T-helper 1 cell treated with Interleukin-12 subunit alpha and Interleukin-12 subunit beta and Interleukin-4 antibody, amounts not matched to agents 30 μg/mL and 1 μg/mL, for 36 hours (primary cell): ENCODE results near the gene TMEM221.
A peak's percentile ranks its signal among the peaks of the same experiment; 100 is the strongest.

Source experiments
- H3K27ac Mint-ChIP-seq: one replicate; pipeline ENCODE4 v1.8.0; 2021; ENCODE audit warnings: mild to moderate bottlenecking, mixed read lengths
- H3K27me3 Mint-ChIP-seq: one replicate; pipeline ENCODE4 v1.8.0; 2021; ENCODE audit warnings: low read depth, mixed read lengths
- H3K36me3 Mint-ChIP-seq: one replicate; pipeline ENCODE4 v1.8.0; 2021; ENCODE audit warnings: low read depth, mixed read lengths
- H3K4me1 Mint-ChIP-seq: one replicate; pipeline ENCODE4 v1.8.0; 2021; ENCODE audit warnings: low read depth, mixed read lengths
- H3K4me3 Mint-ChIP-seq: one replicate; pipeline ENCODE4 v1.8.0; 2021; ENCODE audit warnings: mild to moderate bottlenecking, moderate library complexity, mixed read lengths
- H3K9me3 Mint-ChIP-seq: one replicate; pipeline ENCODE4 v1.8.0; 2021; ENCODE audit warnings: mixed read lengths

TMEM221 gene

DNA sequence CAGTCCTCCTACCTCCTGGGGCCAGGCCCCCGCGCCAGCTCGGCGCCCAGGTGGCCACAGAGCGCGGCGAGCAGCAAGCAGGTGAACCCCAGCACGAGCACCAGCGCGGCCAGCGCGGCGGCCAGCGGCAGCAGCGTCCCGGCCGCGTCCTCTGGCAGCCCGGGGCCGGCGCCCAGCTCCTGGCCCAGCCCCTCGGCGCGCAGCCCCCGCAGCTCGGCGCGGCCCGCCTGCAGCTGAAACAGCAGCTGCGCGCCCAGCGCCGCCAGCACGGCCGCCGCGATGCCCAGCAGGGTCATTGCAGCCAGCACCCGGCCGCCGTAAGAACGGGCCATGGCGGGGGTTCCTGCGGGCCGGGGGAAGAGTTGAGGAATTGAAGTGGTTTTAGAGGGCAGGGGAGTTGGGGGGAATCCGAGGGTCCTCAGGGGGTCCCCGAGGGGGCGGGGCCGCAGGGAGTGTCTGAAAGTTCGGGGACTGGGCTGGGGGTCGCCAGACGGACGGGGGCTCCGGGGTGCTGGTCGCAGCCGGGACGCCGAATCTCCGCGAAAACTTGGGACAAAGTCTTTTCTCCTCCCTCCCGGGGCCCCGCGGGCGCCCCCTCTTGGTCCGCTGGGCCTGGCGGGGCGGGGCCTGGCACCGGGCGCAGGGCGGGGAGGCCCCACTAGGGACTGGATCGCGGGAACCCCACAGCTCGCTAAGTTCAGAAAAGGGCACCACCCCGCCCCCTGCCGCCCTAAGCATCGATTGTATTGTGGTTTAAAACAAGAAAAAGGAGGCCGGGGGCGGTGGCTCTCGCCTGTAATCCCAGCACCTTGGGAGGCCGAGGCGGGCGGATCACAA, at the start of gene TMEM221:
TSS of gene TMEM221 (minus strand) at position 538 of the 837 bp plus-strand sequence. CDS start at position 332, 206 bp downstream.
- Mint-ChIP-seq H3K4me3 (peak within 1 kb of the TSS; percentile 22), H3K27me3 (peaks cover 19% of the 10 kb centered on the region), H3K9me3 (no peaks in the 10 kb centered on the region), H3K36me3 (no peaks in the 10 kb centered on the region), H3K27ac (no peak within 1 kb of the TSS), H3K4me1 (peaks cover 9% of the 10 kb centered on the region)

GRCh38 chr19:17497149-17497798, 48.8 kb upstream of the TMEM221 start:
- Mint-ChIP-seq H3K27ac (no peak overlapping the region), H3K4me1 (peaks cover 15% of the 10 kb centered on the region), H3K4me3 (no peak overlapping the region), H3K36me3 (peaks cover 2% of the 10 kb centered on the region), H3K9me3 (no peaks in the 10 kb centered on the region), H3K27me3 (no peaks in the 10 kb centered on the region)

- Mint-ChIP-seq H3K36me3 (peaks cover 2% of the 10 kb centered on the region), H3K27me3 (no peaks in the 10 kb centered on the region), H3K9me3 (no peaks in the 10 kb centered on the region), H3K4me1 (peaks cover 15% of the 10 kb centered on the region), H3K27ac (no peak overlapping the region), H3K4me3 (no peak overlapping the region)
Measured at GRCh38 chr19:17496337-17496997, 48.0 kb upstream of the TMEM221 start.

- Mint-ChIP-seq H3K4me1 (peaks cover 15% of the 10 kb centered on the region), H3K4me3 (no peak overlapping the region), H3K9me3 (no peaks in the 10 kb centered on the region), H3K27me3 (no peaks in the 10 kb centered on the region), H3K36me3 (peaks cover 2% of the 10 kb centered on the region), H3K27ac (no peak overlapping the region)
Measured at GRCh38 chr19:17495639-17496296, 47.3 kb upstream of the TMEM221 start.

DNA sequence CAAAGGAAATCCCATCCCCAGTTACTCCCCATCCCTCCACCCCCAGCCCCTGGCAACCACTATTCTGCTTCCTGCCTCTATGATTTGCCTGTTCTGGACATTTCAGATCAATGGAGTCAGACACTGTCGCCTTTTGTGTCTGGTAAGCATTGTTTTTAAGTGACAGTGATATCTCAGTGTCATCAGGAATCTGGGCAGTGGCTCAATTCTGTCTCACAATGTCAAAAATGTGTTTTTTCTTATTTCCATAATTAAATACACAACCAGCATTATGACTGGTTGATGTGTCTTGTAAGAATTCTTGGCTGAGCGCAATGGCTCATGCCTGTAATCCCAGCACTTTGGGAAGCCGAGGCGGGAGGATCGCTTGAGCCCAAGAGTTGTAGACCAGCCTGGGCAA, 42.8 kb upstream of the TMEM221 start:
- H3K27me3 Mint-ChIP-seq = no peaks in the 10 kb centered on the region
- no peaks in the 10 kb centered on the region for H3K9me3 Mint-ChIP-seq
- peaks cover 25% of the 10 kb centered on the region for H3K4me1 Mint-ChIP-seq
- no peaks in the 10 kb centered on the region for H3K36me3 Mint-ChIP-seq
- H3K4me3 Mint-ChIP-seq = no peak overlapping the region
- H3K27ac Mint-ChIP-seq = no peak overlapping the region

GRCh38 chr19:17490411-17490810, 41.9 kb upstream of the TMEM221 start:
- H3K27ac Mint-ChIP-seq = no peak overlapping the region
- peaks cover 19% of the 10 kb centered on the region for H3K4me1 Mint-ChIP-seq
- H3K4me3 Mint-ChIP-seq = no peak overlapping the region
- no peaks in the 10 kb centered on the region for H3K27me3 Mint-ChIP-seq
- H3K36me3 Mint-ChIP-seq = no peaks in the 10 kb centered on the region
- no peaks in the 10 kb centered on the region for H3K9me3 Mint-ChIP-seq

- H3K36me3 Mint-ChIP-seq = no peaks in the 10 kb centered on the region
- peak overlapping the region; percentile 2 for H3K27ac Mint-ChIP-seq
Measured at GRCh38 chr19:17489392-17490030, 41.0 kb upstream of the TMEM221 start.

GRCh38 chr19:17488593-17489391, 40.3 kb upstream of the TMEM221 start:
- no peaks in the 10 kb centered on the region for H3K36me3 Mint-ChIP-seq

More at GRCh38 chr19:17489392-17490030, 41.0 kb upstream of the TMEM221 start:
- H3K4me1 Mint-ChIP-seq = peaks cover 19% of the 10 kb centered on the region
- H3K27me3 Mint-ChIP-seq = no peaks in the 10 kb centered on the region
- H3K4me3 Mint-ChIP-seq = no peak overlapping the region
- no peaks in the 10 kb centered on the region for H3K9me3 Mint-ChIP-seq

GRCh38 chr19:17487284-17488121, 39.0 kb upstream of the TMEM221 start:
- no peaks in the 10 kb centered on the region for H3K27me3 Mint-ChIP-seq
- no peaks in the 10 kb centered on the region for H3K36me3 Mint-ChIP-seq
- no peak overlapping the region for H3K4me3 Mint-ChIP-seq
- H3K27ac Mint-ChIP-seq = no peak overlapping the region
- peaks cover 19% of the 10 kb centered on the region for H3K4me1 Mint-ChIP-seq
- no peaks in the 10 kb centered on the region for H3K9me3 Mint-ChIP-seq

More at GRCh38 chr19:17488593-17489391, 40.3 kb upstream of the TMEM221 start:
- no peaks in the 10 kb centered on the region for H3K9me3 Mint-ChIP-seq
- H3K27ac Mint-ChIP-seq = no peak overlapping the region
- no peaks in the 10 kb centered on the region for H3K27me3 Mint-ChIP-seq
- H3K4me1 Mint-ChIP-seq = peaks cover 19% of the 10 kb centered on the region
- H3K4me3 Mint-ChIP-seq = no peak overlapping the region

DNA sequence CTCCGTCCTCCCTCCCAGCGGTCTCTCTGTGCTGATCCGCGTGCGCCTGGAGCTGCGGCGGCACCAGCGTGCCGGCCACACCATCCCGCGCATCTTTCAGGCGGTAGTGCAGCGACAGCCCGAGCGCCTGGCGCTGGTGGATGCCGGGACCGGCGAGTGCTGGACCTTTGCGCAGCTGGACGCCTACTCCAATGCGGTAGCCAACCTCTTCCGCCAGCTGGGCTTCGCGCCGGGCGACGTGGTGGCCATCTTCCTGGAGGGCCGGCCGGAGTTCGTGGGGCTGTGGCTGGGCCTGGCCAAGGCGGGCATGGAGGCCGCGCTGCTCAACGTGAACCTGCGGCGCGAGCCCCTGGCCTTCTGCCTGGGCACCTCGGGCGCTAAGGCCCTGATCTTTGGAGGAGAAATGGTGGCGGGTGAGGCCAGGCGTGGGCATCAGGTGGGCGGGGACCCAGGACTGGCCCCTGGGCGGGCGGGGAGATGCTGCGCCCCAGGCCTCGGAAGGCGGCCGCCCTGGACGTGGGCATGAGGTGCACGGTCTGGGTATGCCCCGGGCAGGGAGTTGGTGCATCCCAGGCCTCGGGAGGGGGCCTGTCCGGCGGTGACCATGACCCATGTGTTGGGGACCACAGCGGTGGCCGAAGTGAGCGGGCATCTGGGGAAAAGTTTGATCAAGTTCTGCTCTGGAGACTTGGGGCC, 38.2 kb upstream of the TMEM221 start:
- H3K27ac Mint-ChIP-seq = no peak overlapping the region
- H3K4me3 Mint-ChIP-seq = no peak overlapping the region
- no peaks in the 10 kb centered on the region for H3K36me3 Mint-ChIP-seq
- no peaks in the 10 kb centered on the region for H3K27me3 Mint-ChIP-seq
- H3K4me1 Mint-ChIP-seq = peaks cover 19% of the 10 kb centered on the region
- no peaks in the 10 kb centered on the region for H3K9me3 Mint-ChIP-seq

- no peaks in the 10 kb centered on the region for H3K27me3 Mint-ChIP-seq
- H3K9me3 Mint-ChIP-seq = no peaks in the 10 kb centered on the region
- no peak overlapping the region for H3K27ac Mint-ChIP-seq
- H3K36me3 Mint-ChIP-seq = no peaks in the 10 kb centered on the region
- H3K4me1 Mint-ChIP-seq = peaks cover 11% of the 10 kb centered on the region
- no peak overlapping the region for H3K4me3 Mint-ChIP-seq
Measured at GRCh38 chr19:17484520-17485185, 36.2 kb upstream of the TMEM221 start.

GRCh38 chr19:17483605-17484002, 35.1 kb upstream of the TMEM221 start:
- Mint-ChIP-seq H3K36me3 (no peaks in the 10 kb centered on the region), H3K4me3 (no peak overlapping the region), H3K27me3 (no peaks in the 10 kb centered on the region), H3K27ac (no peak overlapping the region), H3K9me3 (no peaks in the 10 kb centered on the region), H3K4me1 (peaks cover 3% of the 10 kb centered on the region)
